Activated CD4-positive, alpha-beta T cell treated with anti-CD3 and anti-CD28 coated beads, Interleukin-2, amount 50 U/mL, for 48 hours (primary cell): ENCODE results near the gene CBX1.
A peak's percentile ranks its signal among the peaks of the same experiment; 100 is the strongest.
"Not testable (repeated sequence)": the region's sequence is repeated elsewhere in the genome, so short reads cannot be mapped to it uniquely, and the experiment has no call there.

Source experiments
- DNase-seq, 2 experiments: peaks; one replicate each; pipeline ENCODE4 v3.0.0-alpha.2; 2020

Gene CBX1

GRCh38 chr17:48070195-48070594, 31.1 kb downstream of the CBX1 start:
- no peak for DNase-seq

- DNase-seq = no peak
These were observed 32.8 kb downstream of the CBX1 start for GRCh38 chr17:48068491-48068961.

DNA sequence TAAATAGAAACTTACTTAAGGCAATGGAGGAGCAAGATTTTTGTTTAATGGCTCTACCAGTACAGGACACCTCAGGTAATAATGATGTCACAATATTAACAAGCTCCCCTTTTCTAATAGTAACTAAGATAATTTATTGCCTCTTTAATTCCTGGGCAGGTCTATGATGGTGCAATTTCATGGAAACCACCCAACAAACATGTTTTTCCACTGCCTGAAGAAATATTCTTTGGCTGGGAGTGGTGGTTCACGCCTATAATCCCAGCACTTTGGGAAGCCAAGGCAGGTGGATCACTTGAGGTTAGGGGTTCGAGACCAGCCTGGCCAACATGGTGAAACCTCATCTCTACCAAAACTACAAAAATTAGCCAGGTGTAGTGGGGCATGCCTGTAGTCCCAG, 33.5 kb downstream of the CBX1 start:
- not testable (repeated sequence) for DNase-seq

DNA sequence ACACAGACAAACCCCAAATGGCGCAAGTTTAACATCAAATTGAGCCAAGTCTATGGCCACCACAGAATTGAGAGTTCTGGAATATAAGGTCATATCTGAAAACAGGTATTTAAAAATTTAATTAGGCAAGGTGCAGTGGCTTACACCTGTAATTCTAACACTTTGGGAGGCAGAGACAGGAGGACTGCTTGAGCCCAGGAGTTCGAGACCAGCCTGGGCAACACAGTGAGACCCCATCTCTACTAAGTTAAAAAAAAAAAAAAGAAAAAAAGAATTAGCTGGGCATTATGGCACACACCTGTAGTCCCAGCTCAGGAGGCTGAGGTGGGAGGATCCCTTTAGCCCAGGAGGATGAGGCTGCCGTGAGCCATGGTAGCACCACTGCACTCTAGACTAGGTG, 34.0 kb downstream of the CBX1 start:
- no peak for DNase-seq

GRCh38 chr17:48066656-48067055, 34.6 kb downstream of the CBX1 start:
- no peak for DNase-seq

- DNase-seq = no peak
These were observed 35.1 kb downstream of the CBX1 start for GRCh38 chr17:48066192-48066591.

DNA sequence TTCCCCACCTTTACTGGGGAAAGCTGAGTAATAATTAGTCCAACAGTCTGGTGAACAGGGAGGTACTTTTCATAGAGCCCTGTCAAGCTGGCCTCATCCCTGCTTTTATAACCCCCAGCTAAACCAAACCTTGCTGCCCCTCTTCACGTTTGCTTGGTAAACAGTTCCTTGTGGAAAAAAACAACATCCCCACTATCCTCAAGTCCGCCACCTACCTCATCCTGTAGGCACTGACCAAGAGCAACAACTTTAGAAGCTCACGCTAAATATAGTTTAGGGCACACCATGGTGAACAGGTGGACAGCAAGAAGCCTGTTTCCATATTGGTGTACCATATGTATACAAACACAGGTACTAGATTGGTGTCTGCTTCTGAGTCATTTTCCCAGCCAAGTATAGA, 36.6 kb downstream of the CBX1 start:
- no peak for DNase-seq

- no peak for DNase-seq
These were observed 39.0 kb downstream of the CBX1 start for GRCh38 chr17:48062273-48062672.

DNA sequence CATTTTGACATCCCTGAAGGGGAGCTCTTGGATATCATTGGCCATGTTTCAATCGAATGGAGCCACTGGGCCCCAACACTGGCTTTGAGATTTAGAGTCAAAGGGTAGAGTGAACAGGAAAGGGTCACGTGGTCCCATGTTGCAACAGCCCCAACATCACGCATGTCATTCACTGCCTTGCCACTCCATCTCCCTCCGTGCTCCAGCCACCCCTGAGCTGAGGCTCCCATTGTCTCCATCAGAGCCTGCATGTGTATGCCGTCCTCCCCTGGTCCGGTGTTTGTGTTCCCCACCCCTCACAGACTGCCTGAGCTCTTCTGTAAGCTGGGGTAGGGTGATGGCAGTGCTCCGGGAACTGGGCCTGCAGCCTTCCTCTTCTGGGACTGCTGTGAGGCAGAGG, 41.0 kb downstream of the CBX1 start:
- no peak for DNase-seq

DNA sequence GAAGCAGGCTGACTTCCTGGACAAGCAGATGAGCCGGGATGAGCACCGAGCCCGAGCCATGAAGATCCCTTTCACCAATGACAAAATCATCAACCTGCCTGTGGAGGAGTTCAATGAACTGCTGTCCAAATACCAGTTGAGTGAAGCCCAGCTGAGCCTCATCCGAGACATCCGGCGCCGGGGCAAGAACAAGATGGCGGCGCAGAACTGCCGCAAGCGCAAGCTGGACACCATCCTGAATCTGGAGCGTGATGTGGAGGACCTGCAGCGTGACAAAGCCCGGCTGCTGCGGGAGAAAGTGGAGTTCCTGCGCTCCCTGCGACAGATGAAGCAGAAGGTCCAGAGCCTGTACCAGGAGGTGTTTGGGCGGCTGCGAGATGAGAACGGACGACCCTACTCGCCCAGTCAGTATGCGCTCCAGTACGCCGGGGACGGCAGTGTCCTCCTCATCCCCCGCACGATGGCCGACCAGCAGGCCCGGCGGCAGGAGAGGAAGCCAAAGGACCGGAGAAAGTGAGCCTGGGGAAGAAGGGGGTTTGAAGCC, 42.1 kb downstream of the CBX1 start:
- no peak for DNase-seq

GRCh38 chr17:48058393-48059124, 42.7 kb downstream of the CBX1 start:
- no peak for DNase-seq

DNA sequence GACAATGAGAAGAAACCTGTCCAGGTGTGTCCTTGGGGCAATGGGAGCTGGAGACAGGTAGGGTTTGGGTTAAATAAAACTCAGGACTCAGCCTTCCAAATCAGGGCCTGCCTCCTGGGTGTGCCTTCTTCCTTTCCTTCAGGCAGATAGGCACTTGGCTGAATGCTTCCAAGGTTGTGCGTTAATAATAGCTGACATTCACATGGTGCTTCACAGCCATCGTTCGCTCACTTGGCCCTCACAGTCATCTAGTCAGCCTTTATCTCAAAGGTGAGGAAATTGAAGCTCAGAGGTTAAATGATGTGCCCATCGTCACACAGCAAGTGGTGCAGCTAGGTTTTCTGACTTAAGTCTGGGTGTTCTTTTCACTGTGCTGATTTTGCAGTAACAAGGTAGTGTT, 43.7 kb downstream of the CBX1 start:
- no peak for DNase-seq

DNA sequence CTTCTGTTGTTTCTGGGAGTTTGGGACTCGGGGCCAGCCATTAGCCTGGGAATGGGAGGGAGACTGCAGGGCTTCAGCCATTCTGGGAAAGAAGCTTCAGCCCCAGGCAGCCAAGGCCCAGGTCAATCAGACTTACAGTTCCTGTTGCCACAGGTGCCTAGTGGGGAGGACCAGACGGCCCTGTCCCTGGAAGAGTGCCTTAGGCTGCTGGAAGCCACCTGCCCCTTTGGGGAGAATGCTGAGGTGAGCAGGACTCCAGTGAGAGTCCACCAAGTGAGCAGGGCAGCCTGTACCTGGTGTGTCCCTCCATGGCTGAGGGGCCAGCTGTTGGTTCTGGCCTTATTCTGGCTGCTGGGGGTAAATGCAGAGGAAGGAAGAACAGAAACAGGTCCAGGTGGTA, 44.4 kb downstream of the CBX1 start:
- DNase-seq = no peak

DNA sequence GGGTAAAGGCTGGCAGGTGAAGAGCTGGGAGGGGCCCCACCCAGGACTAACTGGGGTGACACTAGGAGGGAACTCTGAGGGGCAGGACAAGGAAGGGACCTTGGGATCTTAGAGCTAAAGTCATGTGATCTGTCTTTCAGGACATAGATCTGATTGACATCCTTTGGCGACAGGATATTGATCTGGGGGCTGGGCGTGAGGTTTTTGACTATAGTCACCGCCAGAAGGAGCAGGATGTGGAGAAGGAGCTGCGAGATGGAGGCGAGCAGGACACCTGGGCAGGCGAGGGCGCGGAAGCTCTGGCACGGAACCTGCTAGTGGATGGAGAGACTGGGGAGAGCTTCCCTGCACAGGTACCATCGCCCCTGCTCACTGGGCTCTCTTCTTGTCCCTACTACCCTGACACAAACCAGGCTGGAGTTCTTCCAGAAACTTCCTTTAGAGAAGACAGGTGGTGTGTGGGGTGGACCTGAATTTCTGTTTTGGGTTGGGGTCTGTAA, 45.0 kb downstream of the CBX1 start:
- no peak for DNase-seq

DNA sequence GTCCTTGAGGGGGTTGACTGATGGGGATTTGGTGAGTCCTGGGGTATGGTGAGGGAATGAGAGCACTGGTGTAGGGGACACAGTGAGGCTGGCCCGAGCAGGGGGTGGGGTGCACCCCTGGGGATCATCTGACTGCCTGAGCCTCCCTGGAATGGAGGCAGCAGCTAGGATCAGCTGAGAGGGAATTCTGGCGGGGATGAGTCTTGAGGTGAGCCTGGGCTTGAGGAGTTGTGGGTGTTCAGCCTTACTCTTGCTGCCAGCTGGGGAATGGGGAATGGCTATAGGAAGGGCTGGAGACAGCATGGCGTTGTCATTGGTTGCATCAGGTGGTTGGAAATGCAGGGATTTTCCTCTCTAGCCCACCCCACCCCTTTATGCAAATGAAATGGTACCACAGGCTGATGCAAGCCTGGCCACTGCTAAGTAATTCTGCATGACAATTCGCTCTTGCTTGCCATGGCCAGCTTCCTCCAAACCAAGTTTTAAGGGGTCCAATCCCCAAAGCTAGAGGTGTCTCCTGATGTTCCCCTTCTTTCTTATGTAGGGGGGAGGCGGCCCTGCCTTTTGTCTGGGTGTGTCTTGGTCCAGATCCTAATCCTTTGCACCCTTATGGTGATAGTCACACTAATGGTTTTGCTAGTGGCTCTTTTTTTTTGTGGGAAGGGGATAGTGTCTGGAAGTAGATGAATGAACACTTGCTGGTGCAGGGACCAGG, 45.6 kb downstream of the CBX1 start:
- peak; percentile 58 to 60 for DNase-seq

GRCh38 chr17:48054238-48055185, 46.8 kb downstream of the CBX1 start:
- no peak for DNase-seq

- no peak for DNase-seq
These were observed 47.5 kb downstream of the CBX1 start for GRCh38 chr17:48053758-48054237.

DNA sequence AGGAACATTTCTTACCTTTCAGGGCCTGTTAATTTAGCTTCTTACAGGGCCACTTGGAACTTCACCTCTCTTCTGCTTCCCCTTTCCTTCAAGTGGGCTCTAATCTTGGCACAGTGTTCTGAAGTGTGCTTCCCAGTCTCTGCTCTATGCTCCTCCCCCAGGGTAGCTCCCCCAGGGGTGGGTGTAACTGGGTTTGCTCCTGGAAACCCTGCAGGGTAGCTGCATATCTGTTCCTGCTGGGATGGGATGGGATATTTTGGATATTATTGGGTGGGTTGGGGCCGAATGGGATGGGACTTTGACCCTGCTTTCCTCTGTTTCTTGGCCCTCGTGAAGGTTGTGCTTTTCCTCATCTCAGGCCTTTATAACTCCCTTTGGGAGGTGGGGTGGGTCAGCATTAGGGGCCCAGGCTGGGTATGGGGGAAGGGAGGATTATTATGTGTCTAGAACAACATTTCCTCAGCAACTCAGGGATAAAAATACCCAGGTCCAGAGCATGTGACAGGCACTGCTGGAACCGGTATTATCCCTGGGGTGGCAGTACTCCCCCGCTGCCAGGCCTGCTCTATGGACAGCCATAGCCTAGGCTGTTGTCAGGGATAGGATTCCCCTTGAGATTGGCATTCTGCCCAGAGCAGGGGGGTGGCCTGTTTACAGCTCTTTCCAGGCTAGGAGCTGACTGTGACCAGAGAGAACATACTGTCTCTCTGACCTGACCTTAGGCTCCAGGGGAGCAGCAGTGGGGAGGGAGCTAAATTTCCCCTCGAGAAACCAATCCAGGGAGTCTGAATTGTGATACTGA, 48.1 kb downstream of the CBX1 start:
- no peak for DNase-seq

- no peak for DNase-seq
These were observed 49.4 kb downstream of the CBX1 start for GRCh38 chr17:48051706-48052486.

DNA sequence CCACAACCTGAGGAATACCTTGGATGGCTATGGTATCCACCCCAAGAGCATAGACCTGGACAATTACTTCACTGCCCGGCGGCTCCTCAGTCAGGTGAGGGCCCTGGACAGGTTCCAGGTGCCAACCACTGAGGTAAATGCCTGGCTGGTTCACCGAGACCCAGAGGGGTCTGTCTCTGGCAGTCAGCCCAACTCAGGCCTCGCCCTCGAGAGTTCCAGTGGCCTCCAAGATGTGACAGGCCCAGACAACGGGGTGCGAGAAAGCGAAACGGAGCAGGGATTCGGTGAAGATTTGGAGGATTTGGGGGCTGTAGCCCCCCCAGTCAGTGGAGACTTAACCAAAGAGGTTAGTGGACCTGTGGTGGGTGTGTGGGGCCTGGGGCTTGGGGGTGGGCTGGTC, 50.0 kb downstream of the CBX1 start:
- DNase-seq = no peak
